HT-29 (cell line): ENCODE measurements around the gene STRIP1. TPM values are rescaled to one million over a fixed set of nuclear protein-coding genes. Genes with fewer than 3 reads are reported as not detected.
A peak's percentile ranks its signal among the peaks of the same experiment; 100 is the strongest.

Experiments
- DNase-seq: peaks from one replicate; pipeline ENCODE4 v3.0.0-alpha.2; 2015; ENCODE audit warnings: low spot score
- total RNA-seq: library from RNA; depleted of rRNA; stranded (reverse); fragments of >200 nt; shearing (Covaris generic); gene quantifications from 2 replicates; pipeline ENCODE4 v1.2.3, GENCODE V29; 2014; rRNA removed

Gene STRIP1, protein sequence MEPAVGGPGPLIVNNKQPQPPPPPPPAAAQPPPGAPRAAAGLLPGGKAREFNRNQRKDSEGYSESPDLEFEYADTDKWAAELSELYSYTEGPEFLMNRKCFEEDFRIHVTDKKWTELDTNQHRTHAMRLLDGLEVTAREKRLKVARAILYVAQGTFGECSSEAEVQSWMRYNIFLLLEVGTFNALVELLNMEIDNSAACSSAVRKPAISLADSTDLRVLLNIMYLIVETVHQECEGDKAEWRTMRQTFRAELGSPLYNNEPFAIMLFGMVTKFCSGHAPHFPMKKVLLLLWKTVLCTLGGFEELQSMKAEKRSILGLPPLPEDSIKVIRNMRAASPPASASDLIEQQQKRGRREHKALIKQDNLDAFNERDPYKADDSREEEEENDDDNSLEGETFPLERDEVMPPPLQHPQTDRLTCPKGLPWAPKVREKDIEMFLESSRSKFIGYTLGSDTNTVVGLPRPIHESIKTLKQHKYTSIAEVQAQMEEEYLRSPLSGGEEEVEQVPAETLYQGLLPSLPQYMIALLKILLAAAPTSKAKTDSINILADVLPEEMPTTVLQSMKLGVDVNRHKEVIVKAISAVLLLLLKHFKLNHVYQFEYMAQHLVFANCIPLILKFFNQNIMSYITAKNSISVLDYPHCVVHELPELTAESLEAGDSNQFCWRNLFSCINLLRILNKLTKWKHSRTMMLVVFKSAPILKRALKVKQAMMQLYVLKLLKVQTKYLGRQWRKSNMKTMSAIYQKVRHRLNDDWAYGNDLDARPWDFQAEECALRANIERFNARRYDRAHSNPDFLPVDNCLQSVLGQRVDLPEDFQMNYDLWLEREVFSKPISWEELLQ
- total RNA-seq = 24.1 and 26.8 TPM in 2 replicates

DNA sequence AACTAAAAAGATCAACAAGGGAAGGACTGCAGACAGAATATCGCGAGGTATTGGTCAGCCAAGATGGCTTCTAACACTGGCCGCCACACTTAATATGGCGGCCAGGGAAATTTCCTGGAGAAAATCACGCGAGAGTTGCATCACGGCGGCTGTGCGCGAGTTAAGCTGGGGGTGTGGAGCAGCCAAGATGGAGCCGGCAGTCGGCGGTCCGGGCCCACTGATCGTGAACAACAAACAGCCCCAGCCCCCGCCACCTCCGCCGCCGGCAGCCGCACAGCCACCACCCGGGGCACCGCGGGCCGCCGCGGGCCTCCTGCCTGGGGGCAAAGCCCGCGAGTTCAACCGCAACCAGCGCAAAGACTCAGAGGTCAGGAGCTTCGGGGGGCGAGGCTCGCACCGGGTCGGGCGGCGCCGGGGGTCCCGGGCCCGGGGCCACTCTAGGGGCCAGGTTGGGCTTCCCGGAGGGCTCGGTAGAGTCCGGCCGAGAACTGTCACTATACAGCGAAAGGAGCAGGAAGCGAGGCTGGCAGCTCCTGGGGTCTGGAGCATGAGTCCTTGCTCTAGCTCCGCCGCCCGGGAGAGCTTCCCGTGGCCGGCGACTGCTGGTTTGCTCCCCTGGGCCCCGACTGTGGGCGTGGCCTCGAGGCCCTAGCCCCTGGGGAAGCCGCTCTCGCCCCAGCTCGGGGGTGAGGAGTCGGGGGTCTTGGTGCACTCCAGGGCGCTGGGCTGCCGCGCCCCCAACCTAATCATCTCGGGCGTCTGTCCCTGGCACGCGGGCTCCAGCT is at the start of gene STRIP1:
STRIP1 (plus strand) TSS at position 174 of the 785 bp plus-strand sequence; CDS start at position 188, 14 bp downstream.
- peak; percentile 96 for DNase-seq

DNA sequence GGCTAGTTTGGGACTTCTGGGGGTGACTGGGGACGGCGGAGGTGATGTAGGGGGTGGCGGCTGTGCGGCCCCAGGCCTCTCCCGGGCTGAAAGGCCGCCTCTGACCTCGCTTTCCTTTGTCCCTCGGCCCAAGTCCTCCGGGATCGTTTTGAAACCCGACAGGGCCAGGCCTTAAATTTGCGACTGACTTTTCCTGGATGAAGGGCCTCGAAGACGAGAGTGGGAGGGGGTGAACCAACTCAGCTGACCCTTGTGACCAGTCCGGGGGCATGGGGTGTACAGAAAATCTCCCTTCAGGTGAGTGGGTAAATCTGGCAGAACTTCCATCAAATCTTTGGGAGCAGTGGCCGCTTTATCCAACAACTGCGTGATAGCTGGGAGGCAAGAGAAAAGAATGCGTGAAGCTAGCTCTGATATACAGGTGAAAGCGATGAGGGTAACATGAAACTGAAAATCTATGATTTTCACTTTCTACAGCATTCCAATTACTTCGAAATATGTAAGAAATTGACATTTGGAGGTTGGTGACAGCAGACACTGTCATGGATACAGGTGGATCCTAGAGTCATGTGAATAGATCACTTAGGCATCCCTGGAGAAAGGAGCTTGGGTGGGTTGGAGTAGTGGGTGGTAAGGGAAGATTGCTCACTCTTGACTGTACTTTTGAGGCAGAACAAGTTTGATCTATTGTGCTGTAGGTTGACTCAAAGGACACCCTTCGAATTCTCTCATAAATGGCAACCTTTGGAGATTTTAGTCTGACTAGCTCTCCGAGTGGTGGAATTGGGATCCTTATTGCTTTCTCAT is 49.0 kb upstream of the STRIP1 start:
- peak; percentile 28 for DNase-seq

DNA sequence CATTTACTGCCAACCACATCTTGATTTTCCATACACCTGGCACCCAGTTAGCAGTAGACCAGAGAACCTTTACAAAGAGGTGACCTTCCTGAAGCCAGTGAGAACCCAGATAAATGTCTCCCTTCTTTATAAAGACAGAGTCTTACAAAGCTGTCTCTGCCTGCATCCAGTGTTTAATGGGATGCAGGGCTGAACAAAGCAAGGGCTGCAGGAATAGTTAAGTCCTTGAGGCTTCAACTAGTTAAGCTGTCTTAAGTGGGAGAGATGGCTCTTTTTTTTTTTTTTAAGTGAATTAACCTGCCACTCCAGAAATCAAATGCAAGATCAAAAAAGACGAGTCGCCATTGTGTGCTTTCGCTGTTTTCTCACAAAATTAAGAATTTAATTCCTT is 48.4 kb upstream of the STRIP1 start:
- no peak for DNase-seq

DNA sequence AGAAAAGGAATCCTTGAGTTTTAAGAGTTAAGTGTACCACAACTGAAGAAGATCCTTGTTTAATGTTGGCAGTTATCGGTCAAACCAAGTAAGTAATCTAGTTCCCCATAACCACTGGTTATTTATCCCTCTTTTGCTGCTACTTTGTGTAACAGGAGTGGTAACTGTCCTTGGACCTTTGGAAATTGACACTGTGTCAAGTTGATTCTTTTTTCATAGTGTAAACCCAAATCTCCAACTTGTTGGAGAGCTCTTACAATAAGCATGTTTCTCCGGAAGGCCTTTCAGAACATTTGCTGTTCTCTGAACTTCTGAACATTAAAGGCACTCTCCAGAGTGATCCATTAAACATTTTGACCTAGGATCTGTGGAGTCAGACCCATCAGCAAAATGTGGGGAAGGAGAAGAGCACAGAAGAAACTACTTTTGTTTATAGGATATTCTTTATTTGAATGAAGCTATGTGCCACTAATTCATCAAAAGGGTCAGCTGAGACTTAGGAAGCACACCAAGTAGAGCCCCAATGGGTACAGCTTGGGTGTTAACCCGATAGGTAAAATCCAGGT is 46.0 kb upstream of the STRIP1 start:
- DNase-seq = no peak

DNA sequence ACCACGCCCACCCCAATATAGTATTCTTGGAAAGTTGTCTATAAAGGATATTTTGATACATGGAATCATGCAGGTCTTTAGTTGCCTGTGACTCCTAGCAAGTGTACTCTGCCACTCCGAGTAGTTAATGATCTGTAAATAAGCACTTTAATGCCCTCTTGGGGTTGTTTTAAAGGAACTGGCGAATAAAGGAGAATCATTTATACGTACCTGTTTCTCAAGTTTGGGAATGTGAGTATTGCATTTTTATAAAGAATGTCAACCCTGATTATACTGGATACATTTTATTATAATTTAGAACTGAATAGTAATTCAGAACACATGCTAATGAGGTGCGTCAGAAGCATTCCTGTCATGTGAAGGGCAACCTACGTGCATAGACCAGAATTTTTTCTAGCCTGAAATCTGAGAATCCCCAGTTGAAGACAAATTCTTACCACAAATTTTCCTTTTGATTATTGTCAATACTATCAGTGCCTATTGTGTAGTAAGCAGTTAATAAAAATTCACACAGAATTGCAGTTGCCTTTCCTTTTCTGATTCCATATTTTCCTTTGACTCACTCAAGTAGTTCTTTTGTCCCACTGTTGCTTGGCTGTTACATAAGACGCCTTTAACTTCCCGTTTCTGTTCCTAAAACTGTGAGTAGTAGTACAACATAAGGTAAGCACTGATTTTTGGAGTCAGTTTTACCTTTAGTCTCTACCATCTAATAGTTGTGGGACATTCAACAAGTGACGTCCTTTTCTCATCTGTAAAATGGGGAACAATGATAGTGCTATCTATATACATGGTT is 44.7 kb upstream of the STRIP1 start:
- no peak for DNase-seq

DNA sequence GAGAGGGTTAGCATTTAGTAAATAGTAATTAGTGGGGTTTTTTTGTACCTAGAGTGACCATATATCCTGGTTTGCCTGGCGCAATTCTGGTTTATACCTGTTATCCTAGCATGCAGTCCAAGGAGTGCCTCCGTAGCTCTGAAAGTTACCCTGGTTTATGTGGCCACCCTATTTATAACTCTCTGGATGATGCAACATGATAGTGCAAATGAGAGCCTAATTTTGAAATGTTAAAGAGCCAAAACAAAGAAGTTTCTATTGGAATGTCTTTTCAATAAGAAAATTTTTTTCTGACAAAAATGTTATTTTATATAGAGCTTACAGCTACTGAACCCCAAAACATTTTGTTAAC is 44.1 kb upstream of the STRIP1 start:
- DNase-seq = no peak

DNA sequence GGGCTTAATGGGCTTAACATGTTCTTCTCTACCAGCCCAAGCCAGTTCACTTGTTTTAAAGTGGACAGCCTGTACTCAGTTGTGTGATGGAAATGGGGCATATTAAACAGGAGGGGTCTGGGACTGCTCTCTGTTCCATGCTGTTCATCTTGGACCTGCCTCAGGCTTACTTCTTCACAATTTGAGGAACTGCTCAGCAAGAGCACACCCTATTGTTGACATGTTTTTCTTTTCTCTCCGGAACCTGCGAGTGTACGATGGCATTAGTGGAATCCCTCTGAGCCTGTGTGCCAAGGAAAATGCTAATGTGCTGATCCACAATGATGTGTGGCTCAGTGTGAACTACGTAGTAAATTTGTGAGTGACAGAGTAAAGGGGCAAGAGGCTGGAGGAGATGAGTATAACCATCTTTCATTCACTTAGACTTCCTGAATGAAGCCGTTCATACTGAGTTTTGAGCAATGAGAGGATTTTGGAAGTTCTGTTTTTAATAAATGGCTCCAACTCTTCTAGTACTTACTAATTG is 43.0 kb upstream of the STRIP1 start:
- DNase-seq = no peak

DNA sequence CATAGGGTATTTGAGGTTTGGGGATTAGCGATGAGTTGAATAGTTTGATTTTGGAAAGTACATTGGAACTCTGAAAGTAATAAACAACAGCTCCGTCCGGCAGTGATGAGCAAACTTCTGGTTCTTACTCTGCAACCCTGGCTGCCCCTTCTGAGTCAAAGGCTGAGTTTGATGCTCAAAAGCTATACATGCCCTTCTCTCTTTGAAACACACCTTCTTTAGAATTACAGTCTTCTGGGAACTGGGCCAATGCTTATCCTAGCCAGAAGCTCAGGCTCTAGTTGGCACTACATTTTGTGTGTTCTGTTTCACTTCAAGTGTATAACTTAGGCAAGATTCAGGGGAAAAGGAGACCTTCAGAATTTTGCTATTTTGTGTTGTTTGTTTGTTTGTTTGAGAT is 40.5 kb upstream of the STRIP1 start:
- no peak for DNase-seq

DNA sequence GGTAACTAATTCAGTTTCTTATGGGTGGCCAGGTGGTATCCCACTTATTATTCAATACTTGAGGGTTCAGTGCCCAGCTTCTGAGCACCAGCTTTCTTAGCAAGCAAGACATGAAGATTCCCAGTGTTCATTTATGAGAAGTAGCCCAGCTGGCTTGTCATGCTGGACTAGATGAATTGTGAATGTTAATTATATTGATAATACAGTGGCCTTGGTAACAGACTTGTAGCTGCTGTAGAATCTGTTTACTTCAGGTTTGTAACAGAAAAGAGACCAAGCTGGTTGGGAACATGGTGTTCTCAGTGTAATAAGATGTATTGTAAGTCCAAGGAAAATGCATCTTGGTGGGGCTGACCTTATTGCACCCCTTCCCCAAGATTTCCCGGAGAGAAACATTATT is 39.8 kb upstream of the STRIP1 start:
- no peak for DNase-seq

DNA sequence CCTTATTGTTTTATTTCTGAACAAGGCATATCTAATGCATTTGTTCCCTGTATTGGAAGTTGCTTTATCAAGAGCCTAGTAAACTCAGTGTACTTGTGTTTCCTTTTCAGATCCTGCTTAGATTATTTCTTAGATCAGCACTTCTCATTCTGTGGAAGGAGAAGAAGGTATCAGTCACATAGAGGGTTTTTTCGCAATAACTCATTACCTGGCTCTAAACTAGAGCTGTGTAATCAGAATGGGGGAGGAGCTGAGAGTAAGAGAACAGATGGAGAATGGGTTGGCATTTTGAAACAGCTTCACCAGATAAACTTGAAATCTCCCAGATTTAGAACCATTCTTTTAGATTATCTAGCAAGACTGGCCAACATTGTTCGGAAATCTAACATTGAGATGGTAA is 38.9 kb upstream of the STRIP1 start:
- no peak for DNase-seq

DNA sequence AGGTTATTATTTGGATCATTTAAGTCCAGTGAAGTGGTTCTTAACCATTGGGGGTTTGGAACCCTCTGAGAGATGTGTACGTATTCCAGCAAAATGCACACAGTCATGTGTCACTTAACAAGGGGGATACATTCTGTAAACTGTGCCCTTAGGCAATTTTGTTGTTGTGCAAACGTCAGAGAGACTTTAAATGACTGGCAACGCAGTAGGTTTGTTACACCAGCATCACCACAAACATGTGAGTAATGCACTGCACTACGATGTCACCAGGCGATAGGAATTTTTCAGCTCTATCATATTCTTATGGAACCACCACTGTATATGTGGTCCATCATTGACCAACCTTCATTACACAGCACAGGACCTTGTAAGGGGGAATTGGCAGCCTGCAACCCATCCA is 37.9 kb upstream of the STRIP1 start:
- no peak for DNase-seq

DNA sequence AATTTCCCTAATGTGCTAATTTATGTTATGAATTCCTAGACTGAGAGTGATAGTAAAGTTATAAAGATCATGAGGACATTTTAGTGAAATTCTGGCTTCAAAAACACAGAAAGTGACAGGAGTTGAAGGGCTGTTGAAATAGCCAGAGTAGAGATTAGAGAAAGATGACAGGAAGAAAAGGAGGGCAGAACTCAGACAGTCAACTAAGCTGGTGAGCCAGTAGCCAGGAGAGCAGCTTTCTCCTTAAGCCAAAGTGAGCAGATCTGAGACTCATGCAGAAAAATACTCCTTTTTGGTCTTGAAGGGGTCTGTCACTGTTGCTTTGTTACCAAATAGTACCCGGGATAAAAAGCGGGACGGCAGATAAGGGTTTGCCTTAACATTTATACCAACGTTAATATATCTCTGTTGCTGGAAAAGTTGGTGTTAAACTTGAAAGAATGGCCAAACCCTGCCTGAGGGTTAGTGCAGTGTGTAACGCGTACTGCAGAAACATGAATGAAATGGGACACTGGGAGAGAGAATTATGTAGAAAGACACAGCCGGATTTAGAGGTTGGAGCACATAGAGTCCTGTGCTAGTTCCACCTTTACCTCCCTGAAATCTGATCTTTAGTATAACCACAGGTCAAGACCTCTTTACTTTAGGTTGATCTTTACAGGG is 37.1 kb upstream of the STRIP1 start:
- DNase-seq = no peak

DNA sequence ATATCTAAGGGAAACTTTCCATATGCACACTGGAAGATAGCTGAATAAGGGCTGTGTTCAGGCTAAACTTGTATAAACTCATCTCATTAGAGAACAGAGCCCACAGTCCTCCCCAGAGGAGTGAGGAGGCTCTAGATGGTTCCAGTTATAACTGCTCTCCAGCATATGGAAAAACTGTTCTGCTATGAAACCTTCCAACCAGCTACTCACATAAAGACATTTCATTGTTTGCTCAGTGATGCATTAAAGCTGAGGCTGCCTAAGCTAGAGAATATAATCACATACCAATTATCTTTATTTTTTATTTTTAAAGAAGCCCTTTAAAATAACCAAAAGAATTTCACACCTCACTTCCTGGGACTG is 36.6 kb upstream of the STRIP1 start:
- no peak for DNase-seq

DNA sequence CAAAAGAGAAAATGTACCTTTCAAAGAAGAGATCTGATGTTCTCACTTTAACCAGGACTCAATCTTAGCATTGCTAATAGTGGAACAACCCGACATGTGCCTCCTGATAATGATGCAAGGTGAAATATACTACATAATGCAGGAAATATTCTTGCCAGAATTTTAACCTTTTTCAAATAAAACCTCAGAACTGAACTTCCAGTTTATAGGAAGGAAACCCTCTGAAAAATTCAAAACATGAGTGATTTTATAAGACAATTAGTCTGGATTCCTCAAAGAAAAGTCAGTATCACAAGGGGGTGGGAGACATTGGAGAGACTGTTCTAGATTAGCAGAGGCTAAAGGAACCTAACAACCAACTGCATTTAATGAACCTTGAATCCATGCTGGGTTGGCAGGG is 31.7 kb upstream of the STRIP1 start:
- DNase-seq = no peak

DNA sequence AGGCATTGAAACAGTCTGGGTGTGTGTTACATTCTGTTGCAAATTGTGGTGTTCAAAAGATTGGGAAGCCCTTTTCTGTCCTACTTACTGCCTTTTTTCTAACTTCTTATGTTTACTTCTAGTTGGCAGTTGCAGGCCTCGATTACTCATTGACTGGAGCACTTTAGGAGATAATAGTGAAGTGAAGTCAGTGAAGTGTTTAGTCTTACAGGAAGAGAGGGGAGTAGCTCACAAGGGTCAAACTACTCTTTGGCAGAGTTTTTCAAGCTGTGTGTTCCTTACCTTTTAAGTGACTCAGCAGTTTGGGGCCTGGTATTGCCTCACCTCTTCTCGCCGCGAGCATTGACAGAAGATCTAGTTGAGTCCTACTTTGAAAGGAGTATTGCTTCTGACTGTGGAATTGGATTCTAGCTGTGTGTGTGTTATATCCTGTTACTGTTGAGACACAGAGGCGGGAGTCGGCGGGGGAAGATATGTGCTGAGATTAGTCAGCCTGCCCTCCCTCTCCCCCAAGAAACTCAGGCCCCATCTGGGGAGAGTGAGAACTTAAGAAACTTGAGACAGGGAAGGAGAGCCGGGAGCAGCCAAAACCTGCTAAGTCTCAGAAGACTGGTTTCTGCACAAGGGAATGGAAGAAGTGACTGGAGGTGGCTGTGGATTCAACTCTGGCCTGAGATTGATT is 30.5 kb upstream of the STRIP1 start:
- DNase-seq = peak; percentile 87

DNA sequence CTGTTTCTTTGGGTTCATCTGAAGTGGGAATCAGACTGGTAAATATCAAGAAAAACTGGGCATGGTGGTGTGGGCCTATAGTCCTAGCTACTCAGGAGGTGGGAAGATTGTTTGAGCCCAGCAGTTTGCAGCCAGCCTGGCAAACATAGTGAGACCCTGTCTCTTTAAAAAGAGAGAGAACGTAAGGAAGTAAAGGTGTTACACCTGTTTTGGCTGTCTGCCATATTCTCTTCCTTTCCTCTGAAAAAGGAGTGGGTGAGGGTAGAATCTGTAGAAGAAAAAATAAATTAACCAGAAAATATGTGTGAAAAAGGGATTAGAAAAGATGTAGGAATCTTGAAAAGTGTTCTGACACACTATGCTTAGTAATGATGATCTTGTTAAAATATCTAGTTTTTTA is 29.8 kb upstream of the STRIP1 start:
- DNase-seq = peak; percentile 65

DNA sequence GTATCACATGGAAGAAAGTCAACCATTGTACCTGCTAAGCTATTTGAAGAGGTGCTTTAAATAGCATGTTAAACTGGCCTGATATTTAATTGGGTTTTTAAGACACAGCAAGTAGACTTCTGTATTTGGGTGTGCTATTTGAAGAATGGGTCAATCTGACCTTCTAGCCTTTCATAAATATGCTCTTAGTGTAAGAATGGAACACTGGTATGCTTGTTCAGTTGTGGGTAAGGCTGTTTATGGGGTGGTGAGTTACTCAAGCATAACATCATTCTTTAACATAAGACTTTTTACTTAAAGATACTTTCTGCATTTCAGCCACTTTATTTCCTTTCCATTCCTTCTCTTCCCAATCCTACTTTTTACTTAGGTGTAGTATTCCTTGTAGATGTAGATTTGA is 28.5 kb upstream of the STRIP1 start:
- no peak for DNase-seq

DNA sequence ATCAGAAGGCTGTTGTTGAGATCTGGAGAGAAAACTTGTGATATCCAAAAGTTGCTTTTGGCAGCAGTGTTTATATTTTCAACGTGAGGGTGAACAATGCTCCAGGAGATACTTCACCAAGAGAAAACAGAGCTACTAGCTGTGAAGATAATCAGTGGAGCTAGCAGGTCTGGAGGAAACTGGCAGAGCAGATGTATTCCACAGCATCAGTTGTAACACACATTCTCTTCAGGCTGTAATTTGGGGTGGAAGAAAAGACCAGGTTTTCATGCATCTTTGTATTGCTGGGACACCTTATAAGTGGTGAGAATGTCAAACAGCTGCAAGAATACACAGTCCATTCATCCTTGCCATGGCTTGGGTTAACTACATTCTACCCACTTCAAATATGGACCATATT is 27.9 kb upstream of the STRIP1 start:
- no peak for DNase-seq
